DMS79 (cell line): ENCODE measurements around the gene INPP5F.
A peak's percentile ranks its signal among the peaks of the same experiment; 100 is the strongest.
"Not testable (repeated sequence)": the region's sequence is repeated elsewhere in the genome, so short reads cannot be mapped to it uniquely, and the experiment has no call there.

Experiments used
- DNase-seq: peaks from one replicate; lab custom pipeline; 2025; lab: John Stamatoyannopoulos, UW

Gene INPP5F

GRCh38 chr10:119747940-119748339, 22.1 kb downstream of the INPP5F start:
- no peak for DNase-seq

GRCh38 chr10:119748871-119749270, 23.0 kb downstream of the INPP5F start:
- no peak for DNase-seq

GRCh38 chr10:119749455-119749854, 23.6 kb downstream of the INPP5F start:
- no peak for DNase-seq

GRCh38 chr10:119750391-119751230, 24.8 kb downstream of the INPP5F start:
- DNase-seq: peak; percentile 6

GRCh38 chr10:119753309-119753708, 27.5 kb downstream of the INPP5F start:
- no peak for DNase-seq

- DNase-seq: no peak
These were observed 28.2 kb downstream of the INPP5F start for GRCh38 chr10:119754085-119754484.

GRCh38 chr10:119754936-119755335, 29.1 kb downstream of the INPP5F start:
- no peak for DNase-seq

- DNase-seq: no peak
These were observed 29.6 kb downstream of the INPP5F start for GRCh38 chr10:119755446-119755845.

- DNase-seq: no peak
These were observed 32.8 kb downstream of the INPP5F start for GRCh38 chr10:119758448-119759195.

GRCh38 chr10:119759832-119760231, 34.0 kb downstream of the INPP5F start:
- DNase-seq: peak; percentile 75

GRCh38 chr10:119761106-119761505, 35.3 kb downstream of the INPP5F start:
- no peak for DNase-seq

GRCh38 chr10:119762035-119762434, 36.2 kb downstream of the INPP5F start:
- no peak for DNase-seq

GRCh38 chr10:119762805-119763798, 37.3 kb downstream of the INPP5F start:
- DNase-seq: no peak

GRCh38 chr10:119768455-119769094, 42.7 kb downstream of the INPP5F start:
- no peak for DNase-seq

- DNase-seq: no peak
These were observed 44.0 kb downstream of the INPP5F start for GRCh38 chr10:119769886-119770285.

- no peak for DNase-seq
These were observed 45.1 kb downstream of the INPP5F start for GRCh38 chr10:119770928-119771327.

- DNase-seq: no peak
These were observed 46.5 kb downstream of the INPP5F start for GRCh38 chr10:119772334-119772733.

- not testable (repeated sequence) for DNase-seq
These were observed 47.2 kb downstream of the INPP5F start for GRCh38 chr10:119773041-119773440.

- DNase-seq: no peak
These were observed 49.7 kb downstream of the INPP5F start for GRCh38 chr10:119775529-119775928.

- DNase-seq: no peak
These were observed 50.7 kb downstream of the INPP5F start for GRCh38 chr10:119776536-119776935.

- no peak for DNase-seq
These were observed 51.8 kb downstream of the INPP5F start for GRCh38 chr10:119777686-119778085.
